Panc1 (cell line): ENCODE results near the gene CSE1L. TPM values are rescaled to one million over a fixed set of nuclear protein-coding genes. Genes with fewer than 3 reads are reported as not detected.

Source experiments
- ATAC-seq: fragments of 200-7000 bp; cut with Tn5 transposase; 2 replicates; pipeline ENCODE4 v1.9.1; 2020; ENCODE audit warnings: mild to moderate bottlenecking, moderate library complexity
- BruUV-seq: library from RNA; stranded (reverse); fragments of 400-500 nt; replicated peaks from 2 replicates; lab custom pipeline; 2021; lab: Mats Ljungman, UMichigan
- CTCF ChIA-PET: fragments of 300-600 bp; sonication (Branson Sonifier 250); formaldehyde crosslinking; loops from one replicate; lab custom pipeline; 2022; ENCODE audit warnings: antibody characterized with exemption; lab: Charles Lee
- POLR2A ChIA-PET: fragments of 300-600 bp; sonication (Branson Sonifier 250); formaldehyde crosslinking; loops from one replicate; lab custom pipeline; 2022; ENCODE audit warnings: antibody characterized with exemption; lab: Charles Lee
- DNase-seq: peaks from one replicate; pipeline ENCODE4 v3.0.0-alpha.2; 2010; ENCODE audit warnings: low read depth, low spot score
- H3K27ac ChIP-seq: 2 replicates; pipeline ENCODE4 v1.5.1; 2011; ENCODE audit warnings: mild to moderate bottlenecking, low read length, inconsistent platforms
- H3K27me3 ChIP-seq: fragments of 200-500 bp; sonication (Bioruptor generic); 2 replicates; pipeline ENCODE4 v1.6.0; 2014; ENCODE audit warnings: low read length, inconsistent platforms; ENCODE audit not compliant: control insufficient read depth, insufficient read depth
- H3K36me3 ChIP-seq: fragments of 200-500 bp; sonication (Bioruptor generic); 2 replicates; pipeline ENCODE4 v1.5.1; 2014; ENCODE audit warnings: inconsistent platforms, mild to moderate bottlenecking, low read length, moderate library complexity; ENCODE audit not compliant: control insufficient read depth, insufficient read depth
- H3K4me1 ChIP-seq: 2 replicates; pipeline ENCODE4 v1.5.1; 2011; ENCODE audit warnings: inconsistent platforms, mild to moderate bottlenecking, low read length, moderate library complexity; ENCODE audit not compliant: control insufficient read depth, insufficient read depth
- H3K4me3 ChIP-seq, 2 experiments: 2 replicates each; pipeline ENCODE4 v1.5.1; 2011 to 2012; ENCODE audit warnings: low read depth in 2 of 2, low read length in 2 of 2, mild to moderate bottlenecking in 2 of 2, inconsistent platforms in 1 of 2, moderate library complexity in 1 of 2
- H3K9me3 ChIP-seq: fragments of 200-500 bp; sonication (Bioruptor generic); 2 replicates; pipeline ENCODE4 v1.5.1; 2014; ENCODE audit warnings: low read depth, mild to moderate bottlenecking, inconsistent platforms, low read length, moderate library complexity; ENCODE audit not compliant: control insufficient read depth, insufficient read depth
- CTCF ChIP-seq: fragments of 450-650 bp; IDR thresholded peaks from 2 replicates; pipeline ENCODE4 v1.5.1; 2017; ENCODE audit warnings: mild to moderate bottlenecking
- POLR2AphosphoS5 ChIP-seq: IDR thresholded peaks from 2 replicates; pipeline ENCODE4 v1.6.1; 2012; ENCODE audit warnings: mild to moderate bottlenecking, low read depth, low read length, moderate library complexity
- REST ChIP-seq, 2 experiments: IDR thresholded peaks; 2 replicates each; pipeline ENCODE4 v1.6.1; 2011 to 2012; ENCODE audit warnings: low read depth in 2 of 2, control low read depth in 1 of 2, low read length in 1 of 2, mild to moderate bottlenecking in 1 of 2, moderate library complexity in 1 of 2; ENCODE audit not compliant: insufficient read depth in 1 of 2
- SIN3A ChIP-seq: IDR thresholded peaks from 2 replicates; pipeline ENCODE4 v1.6.1; 2012; ENCODE audit warnings: low read depth, mild to moderate bottlenecking, low read length, moderate library complexity, borderline replicate concordance; ENCODE audit not compliant: insufficient read depth
- TCF7L2 ChIP-seq: IDR thresholded peaks from 2 replicates; pipeline ENCODE4 v1.6.1; 2011; ENCODE audit warnings: mild to moderate bottlenecking, low read depth, low read length, inconsistent platforms
- in situ Hi-C: cut with HindIII; loops from 2 replicates; pipeline ENCODE4 v1.10.0; 2016; ENCODE audit warnings: low sequenced_read_pairs, low pct_unique_long_range_greater_than_20kb
- intact Hi-C: fragments of 100-400 bp; cut with micrococcal nuclease; formaldehyde crosslinking; loops from one replicate; pipeline ENCODE4 v1.10.0; 2022; ENCODE audit not compliant: unreplicated experiment
- total RNA-seq: library from RNA; stranded (reverse); gene quantifications from one replicate; pipeline ENCODE4 v1.2.1, GENCODE V29; 2021; ENCODE audit not compliant: unreplicated experiment

Gene CSE1L
- total RNA-seq, 1 experiment from 2014 or later = 133 TPM

DNA sequence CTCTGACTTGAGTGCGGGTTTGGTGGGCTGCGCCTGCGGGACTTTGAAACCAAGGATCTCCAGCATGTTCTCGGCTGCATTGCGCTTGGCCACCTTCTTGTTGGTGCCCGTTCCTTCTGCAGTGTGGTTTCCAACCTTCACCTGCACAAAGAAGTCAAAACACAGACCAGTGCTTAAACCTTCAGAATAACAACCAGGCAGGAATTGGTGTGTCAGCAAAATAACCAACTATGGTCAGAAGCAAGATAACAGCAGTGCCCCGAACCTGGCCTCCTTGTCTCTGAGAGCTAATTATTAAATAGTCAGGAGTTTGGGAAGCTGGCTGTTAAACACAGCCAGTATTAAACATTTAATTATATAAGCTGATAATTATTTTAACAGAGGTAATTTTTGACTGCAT lies 73.9 kb downstream of the CSE1L start:
- no peak overlapping the region for H3K4me3 ChIP-seq
- DNase-seq (no peak), ATAC-seq (no peak)
- no peaks in the 10 kb centered on the region for H3K9me3 ChIP-seq
- in situ Hi-C loops (no loop called here), intact Hi-C loops (no loop called here)
- H3K36me3 ChIP-seq = peaks cover 9% of the 10 kb centered on the region; the same call in 1 of the 2 replicates
- TF ChIP-seq TCF7L2 = no peak
- no peak for TF ChIP-seq POLR2AphosphoS5
- TF ChIP-seq SIN3A = no peak
- TF ChIP-seq REST (IDR thresholded peaks at IDR 0.05; ENCODE audit: insufficient read depth in 1 of 2, low read depth in 2 of 2, low read length in 1 of 2) = no peak
- no peak for TF ChIP-seq CTCF
- CTCF ChIA-PET = no interaction called here
- no peaks in the 10 kb centered on the region for H3K4me1 ChIP-seq
- no peaks in the 10 kb centered on the region for H3K27me3 ChIP-seq
- H3K27ac ChIP-seq = no peak overlapping the region
- POLR2A ChIA-PET = no interaction called here
- no TSS peak for BruUV-seq

- Histone ChIP-seq H3K4me1 (no peaks in the 10 kb centered on the region), H3K36me3 (no peaks in the 10 kb centered on the region; the same call in 1 of the 2 replicates), H3K9me3 (no peaks in the 10 kb centered on the region), H3K27ac (no peak overlapping the region), H3K4me3 (no peak overlapping the region), H3K27me3 (no peaks in the 10 kb centered on the region)
- in situ Hi-C loops (no loop called here), intact Hi-C loops (no loop called here)
- ChIA-PET CTCF (no interaction called here), POLR2A (no interaction called here)
- BruUV-seq = no TSS peak
- no peak for DNase-seq
- no peak for TF ChIP-seq POLR2AphosphoS5
- no peak for TF ChIP-seq TCF7L2
- TF ChIP-seq SIN3A = no peak
- no peak for TF ChIP-seq REST (IDR thresholded peaks at IDR 0.05; ENCODE audit: insufficient read depth in 1 of 2, low read depth in 2 of 2, low read length in 1 of 2)
- TF ChIP-seq CTCF = no peak
- ATAC-seq = no peak
Measured at GRCh38 chr20:49122920-49123319, 76.8 kb downstream of the CSE1L start.
